ENCODE results near the gene GPS2. TPM values are rescaled to one million over a fixed set of nuclear protein-coding genes. Genes with fewer than 3 reads are reported as not detected.

The GPS2 gene
- total and polyA plus RNA-seq, 2 donors (not counting 3 experiments of a cell fraction or from before 2014, with no cell fraction given): 51.6 to 132 TPM

DNA sequence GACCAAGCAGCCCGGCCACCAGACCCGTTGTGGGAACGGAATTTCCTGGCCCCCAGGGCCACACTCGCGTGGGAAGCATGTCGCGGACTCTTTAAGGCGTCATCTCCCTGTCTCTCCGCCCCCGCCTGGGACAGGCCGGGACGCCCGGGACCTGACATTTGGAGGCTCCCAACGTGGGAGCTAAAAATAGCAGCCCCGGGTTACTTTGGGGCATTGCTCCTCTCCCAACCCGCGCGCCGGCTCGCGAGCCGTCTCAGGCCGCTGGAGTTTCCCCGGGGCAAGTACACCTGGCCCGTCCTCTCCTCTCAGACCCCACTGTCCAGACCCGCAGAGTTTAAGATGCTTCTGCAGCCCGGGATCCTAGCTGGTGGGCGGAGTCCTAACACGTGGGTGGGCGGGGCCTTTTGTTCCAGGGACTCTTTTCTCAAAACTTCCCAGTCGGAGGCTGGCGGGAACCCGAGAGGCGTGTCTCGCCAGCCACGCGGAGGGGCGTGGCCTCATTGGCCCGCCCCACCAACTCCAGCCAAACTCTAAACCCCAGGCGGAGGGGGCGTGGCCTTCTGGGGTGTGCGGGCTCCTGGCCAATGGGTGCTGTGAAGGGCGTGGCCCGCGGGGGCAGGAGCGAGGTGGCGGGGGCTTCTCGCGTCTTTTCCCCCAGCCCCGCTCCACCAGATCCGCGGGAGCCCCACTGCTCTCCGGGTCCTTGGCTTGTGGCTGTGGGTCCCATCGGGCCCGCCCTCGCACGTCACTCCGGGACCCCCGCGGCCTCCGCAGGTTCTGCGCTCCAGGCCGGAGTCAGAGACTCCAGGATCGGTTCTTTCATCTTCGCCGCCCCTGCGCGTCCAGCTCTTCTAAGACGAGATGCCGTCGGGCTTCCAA is 33.8 kb downstream of the GPS2 start, which contains the start of gene SLC2A4:
TSS of gene SLC2A4 (plus strand) at position 645 of the 879 bp plus-strand sequence. CDS start at position 862, 217 bp downstream.
- no TSS peak for BruUV-seq (replicated peaks)
- intact Hi-C loops (cut with micrococcal nuclease): loop anchor here (1.0 to 2.0 kb wide), 2 partner anchors 29 to 39 kb away; partner anchors contain the start of genes ELP5 and GABARAP

GRCh38 chr17:7280519-7281073 is 34.6 kb downstream of the GPS2 start:
- H3K4me2 ChIP-seq (ENCODE audit: insufficient read depth, low read length): peak overlapping the region; percentile 62
- FAIRE-seq (peak; percentile 98), DNase-seq (ENCODE audit: low read depth, low spot score) (peak; percentile 77)
- dilution Hi-C loops (cut with MboI; ENCODE audit: extremely low pct_ligation_motif_present, low sequenced_read_pairs): no loop called here
- H3K9me3 ChIP-seq (replicated peaks; ENCODE audit: control insufficient read depth, insufficient read depth, low read length): no peaks in the 10 kb centered on the region
- H3K79me2 ChIP-seq (ENCODE audit: control insufficient read depth, insufficient read depth, low read length): no peaks in the 10 kb centered on the region
- H3K27ac ChIP-seq (ENCODE audit: insufficient read depth, low read depth, low read length): no peak overlapping the region
- CTCF ChIA-PET: interaction anchor here (0.6 to 10.2 kb wide), 13 partner anchors 9 to 280 kb away, joined by 3 to 170 read pairs (median 5); partner anchors contain the start of genes ACADVL and DLG4
- H4K20me1 ChIP-seq (replicated peaks; ENCODE audit: control insufficient read depth, extremely low read depth, insufficient read depth, low read length): no peaks in the 10 kb centered on the region
- peak overlapping the region; percentile 32 for H2AFZ ChIP-seq (ENCODE audit: low read depth, low read length)
- H3K36me3 ChIP-seq (ENCODE audit: control insufficient read depth in 2 of 2, extremely low read depth in 1 of 2, insufficient read depth in 2 of 2, low read length in 2 of 2): no peaks in the 10 kb centered on the region
- TF ChIP-seq, protein P1, sequence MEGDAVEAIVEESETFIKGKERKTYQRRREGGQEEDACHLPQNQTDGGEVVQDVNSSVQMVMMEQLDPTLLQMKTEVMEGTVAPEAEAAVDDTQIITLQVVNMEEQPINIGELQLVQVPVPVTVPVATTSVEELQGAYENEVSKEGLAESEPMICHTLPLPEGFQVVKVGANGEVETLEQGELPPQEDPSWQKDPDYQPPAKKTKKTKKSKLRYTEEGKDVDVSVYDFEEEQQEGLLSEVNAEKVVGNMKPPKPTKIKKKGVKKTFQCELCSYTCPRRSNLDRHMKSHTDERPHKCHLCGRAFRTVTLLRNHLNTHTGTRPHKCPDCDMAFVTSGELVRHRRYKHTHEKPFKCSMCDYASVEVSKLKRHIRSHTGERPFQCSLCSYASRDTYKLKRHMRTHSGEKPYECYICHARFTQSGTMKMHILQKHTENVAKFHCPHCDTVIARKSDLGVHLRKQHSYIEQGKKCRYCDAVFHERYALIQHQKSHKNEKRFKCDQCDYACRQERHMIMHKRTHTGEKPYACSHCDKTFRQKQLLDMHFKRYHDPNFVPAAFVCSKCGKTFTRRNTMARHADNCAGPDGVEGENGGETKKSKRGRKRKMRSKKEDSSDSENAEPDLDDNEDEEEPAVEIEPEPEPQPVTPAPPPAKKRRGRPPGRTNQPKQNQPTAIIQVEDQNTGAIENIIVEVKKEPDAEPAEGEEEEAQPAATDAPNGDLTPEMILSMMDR (IDR thresholded peaks at IDR 0.05; ENCODE audit: extremely low read depth in 1 of 2, insufficient read depth in 1 of 2, low read depth in 1 of 2, low read length in 2 of 2): peak; percentile 92 to 96
- TF ChIP-seq FOS (IDR thresholded peaks at IDR 0.05; ENCODE audit: borderline replicate concordance, insufficient read depth, low read length) (no peak), JUN (IDR thresholded peaks at IDR 0.05; ENCODE audit: borderline replicate concordance, insufficient read depth, insufficient read length, low read depth) (no peak)
- TF ChIP-seq, protein P2, sequence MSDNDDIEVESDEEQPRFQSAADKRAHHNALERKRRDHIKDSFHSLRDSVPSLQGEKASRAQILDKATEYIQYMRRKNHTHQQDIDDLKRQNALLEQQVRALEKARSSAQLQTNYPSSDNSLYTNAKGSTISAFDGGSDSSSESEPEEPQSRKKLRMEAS (IDR thresholded peaks at IDR 0.05; ENCODE audit: insufficient read depth, insufficient read length): no peak
- no peaks in the 10 kb centered on the region for H3K9me1 ChIP-seq (replicated peaks; ENCODE audit: control insufficient read depth, extremely low read depth, insufficient read depth, low read length)
- H3K27me3 ChIP-seq (ENCODE audit: control insufficient read depth in 2 of 2, insufficient read depth in 2 of 2, low read length in 2 of 2): peaks cover 4 to 5% of the 10 kb centered on the region in 2 experiments
- H3K4me1 ChIP-seq (ENCODE audit: control insufficient read depth, extremely low read depth, insufficient read depth, low read length): peaks cover 9% of the 10 kb centered on the region
- peak overlapping the region in 2 of 3 experiments; percentile 13 to 33 for H3K4me3 ChIP-seq (replicated peaks in 1 of 3; ENCODE audit: insufficient read depth in 1 of 3, low read depth in 1 of 3, low read length in 3 of 3)
- intact Hi-C loops (cut with micrococcal nuclease): loop anchor here (1.0 to 2.0 kb wide), 5 partner anchors 16 to 65 kb away; partner anchors contain the start of genes ELP5, GABARAP and NEURL4
- POLR2A ChIA-PET: interaction anchor here (1.2 kb wide), 1 partner anchor 49 kb away, joined by 5 read pairs; no protein-coding TSS in a partner anchor
- no peak overlapping the region for H3K9ac ChIP-seq (replicated peaks; ENCODE audit: extremely low read depth, insufficient read depth, low read length)
- no TSS peak for BruUV-seq (replicated peaks)

More for the DNA sequence above, 33.8 kb downstream of the GPS2 start, which contains the start of gene SLC2A4:
- H2AFZ ChIP-seq (ENCODE audit: low read depth, low read length): peak within 1 kb of the TSS; percentile 76
- H3K4me3 ChIP-seq (replicated peaks in 1 of 3; ENCODE audit: insufficient read depth in 1 of 3, low read depth in 1 of 3, low read length in 3 of 3): peak within 1 kb of the TSS in 2 of 3 experiments; percentile 28 to 33
- no peaks in the 10 kb centered on the region for H4K20me1 ChIP-seq (replicated peaks; ENCODE audit: control insufficient read depth, extremely low read depth, insufficient read depth, low read length)
- no peaks in the 10 kb centered on the region for H3K79me2 ChIP-seq (ENCODE audit: control insufficient read depth, insufficient read depth, low read length)
- no peaks in the 10 kb centered on the region for H3K9me3 ChIP-seq (replicated peaks; ENCODE audit: control insufficient read depth, insufficient read depth, low read length)
- H3K9me1 ChIP-seq (replicated peaks; ENCODE audit: control insufficient read depth, extremely low read depth, insufficient read depth, low read length): no peaks in the 10 kb centered on the region
- H3K4me1 ChIP-seq (ENCODE audit: control insufficient read depth, extremely low read depth, insufficient read depth, low read length): peaks cover 9% of the 10 kb centered on the region
- dilution Hi-C loops (cut with MboI; ENCODE audit: extremely low pct_ligation_motif_present, low sequenced_read_pairs): no loop called here
- peaks cover 5 to 7% of the 10 kb centered on the region in 2 experiments for H3K27me3 ChIP-seq (ENCODE audit: control insufficient read depth in 2 of 2, insufficient read depth in 2 of 2, low read length in 2 of 2)
- POLR2A ChIA-PET: interaction anchor here (1.2 kb wide), 1 partner anchor 48 kb away, joined by 5 read pairs; no protein-coding TSS in a partner anchor
- H3K36me3 ChIP-seq (ENCODE audit: control insufficient read depth in 2 of 2, extremely low read depth in 1 of 2, insufficient read depth in 2 of 2, low read length in 2 of 2): no peaks in the 10 kb centered on the region
- no peak within 1 kb of the TSS for H3K9ac ChIP-seq (replicated peaks; ENCODE audit: extremely low read depth, insufficient read depth, low read length)
- TF ChIP-seq, protein P2 (IDR thresholded peaks at IDR 0.05; ENCODE audit: insufficient read depth, insufficient read length): peak; percentile 85
- TF ChIP-seq EZH2 (IDR thresholded peaks at IDR 0.05; ENCODE audit: borderline replicate concordance, low read depth, low read length, severe bottlenecking): no peak
- no peak within 1 kb of the TSS for H3K27ac ChIP-seq (ENCODE audit: insufficient read depth, low read depth, low read length)
- CTCF ChIA-PET: interaction anchor here (0.6 to 10.2 kb wide), 17 partner anchors 10 to 280 kb away, joined by 3 to 170 read pairs (median 4); partner anchors contain the start of genes ACADVL, DLG4 and GPS2
- FAIRE-seq: peak; percentile 88
- H3K4me2 ChIP-seq (ENCODE audit: insufficient read depth, low read length): peak within 1 kb of the TSS; percentile 62
- DNase-seq (ENCODE audit: low read depth, low spot score): peak; percentile 94

Data from endothelial cell of umbilical vein (primary cell).